Liver (tissue), 9 donors: ENCODE results near the gene SLC12A5. TPM values are rescaled to one million over a fixed set of nuclear protein-coding genes. Genes with fewer than 3 reads are reported as not detected.

Experiments used
- DNase-seq: peaks from one replicate; pipeline ENCODE4 v3.0.0-alpha.2; 2017; ENCODE audit warnings: low spot score
- H3K27ac ChIP-seq, 2 donors: one replicate each; pipeline ENCODE4 v1.7.0; 2013; ENCODE audit warnings: inconsistent platforms in 2 of 2, low read length in 2 of 2, control low read depth in 1 of 2, low read depth in 1 of 2, mild to moderate bottlenecking in 1 of 2
- H3K27me3 ChIP-seq, 4 donors: one replicate each; pipeline versions ENCODE4 v1.6.1 to v1.7.0; 2013; ENCODE audit warnings: low read length in 3 of 4, inconsistent platforms in 1 of 4, mild to moderate bottlenecking in 1 of 4, moderate library complexity in 1 of 4; ENCODE audit not compliant: control insufficient read depth in 4 of 4, insufficient read depth in 4 of 4
- H3K36me3 ChIP-seq, 4 donors: one replicate each; pipeline versions ENCODE4 v1.6.1 to v1.7.0; 2013; ENCODE audit warnings: low read length in 3 of 4, mild to moderate bottlenecking in 3 of 4, low read depth in 1 of 4, moderate library complexity in 1 of 4; ENCODE audit not compliant: control insufficient read depth in 4 of 4, insufficient read depth in 3 of 4
- H3K4me1 ChIP-seq, 4 donors: one replicate each; pipeline versions ENCODE4 v1.6.1 to v1.7.0; 2013; ENCODE audit warnings: low read length in 3 of 4, mild to moderate bottlenecking in 3 of 4, moderate library complexity in 1 of 4; ENCODE audit not compliant: control insufficient read depth in 4 of 4, insufficient read depth in 4 of 4
- H3K4me3 ChIP-seq, 3 donors: one replicate each; pipeline versions ENCODE4 v1.6.1 to v1.7.0; 2013; ENCODE audit warnings: low read length in 3 of 3, control low read depth in 1 of 3, low read depth in 1 of 3, mild to moderate bottlenecking in 1 of 3
- H3K9ac ChIP-seq, 2 donors: one replicate each; pipeline ENCODE4 v1.7.0; 2013; ENCODE audit warnings: low read length in 2 of 2, mild to moderate bottlenecking in 2 of 2, moderate library complexity in 2 of 2, control low read depth in 1 of 2, low read depth in 1 of 2
- H3K9me3 ChIP-seq, 4 donors: one replicate each; pipeline versions ENCODE4 v1.6.1 to v1.7.0; 2013; ENCODE audit warnings: low read length in 3 of 4; ENCODE audit not compliant: control insufficient read depth in 4 of 4
- ATF3 ChIP-seq: IDR thresholded peaks from 2 replicates; pipeline ENCODE4 v1.6.1; 2016; ENCODE audit warnings: antibody characterized with exemption
- CTCF ChIP-seq: fragments of 150-350 bp; IDR thresholded peaks from 2 replicates; pipeline ENCODE4 v1.5.1; 2017; ENCODE audit warnings: improper control_type of control experiment, low read depth, low read length; ENCODE audit not compliant: missing input control
- EGR1 ChIP-seq, 2 donors: IDR thresholded peaks; 2 replicates each; pipeline ENCODE4 v1.6.1; 2016 to 2018; ENCODE audit warnings: antibody characterized with exemption in 2 of 2, low read depth in 2 of 2
- FOXA1 ChIP-seq: IDR thresholded peaks from 2 replicates; pipeline ENCODE4 v1.6.1; 2016; ENCODE audit warnings: antibody characterized with exemption
- FOXA2 ChIP-seq: IDR thresholded peaks from 2 replicates; pipeline ENCODE4 v1.6.1; 2016; ENCODE audit warnings: antibody characterized with exemption
- GABPA ChIP-seq, 2 donors: IDR thresholded peaks in 1 of 2; conservative IDR thresholded peaks in 1 of 2; 2 replicates each; pipeline ENCODE4 v1.6.1; 2016; ENCODE audit warnings: antibody characterized with exemption in 2 of 2, mild to moderate bottlenecking in 1 of 2, moderate library complexity in 1 of 2
- HNF4A ChIP-seq, 2 donors: conservative IDR thresholded peaks; 2 replicates each; pipeline ENCODE4 v1.6.1; 2016; ENCODE audit warnings: antibody characterized with exemption in 2 of 2, mild to moderate bottlenecking in 2 of 2
- HNF4G ChIP-seq: IDR thresholded peaks from 2 replicates; pipeline ENCODE4 v1.6.1; 2016; ENCODE audit warnings: antibody characterized with exemption
- JUND ChIP-seq, 2 donors: IDR thresholded peaks; 2 replicates each; pipeline ENCODE4 v1.6.1; 2016; ENCODE audit warnings: antibody characterized with exemption in 2 of 2
- MAX ChIP-seq: IDR thresholded peaks from 2 replicates; pipeline ENCODE4 v1.6.1; 2016; ENCODE audit warnings: antibody characterized with exemption
- NR2F2 ChIP-seq: IDR thresholded peaks from 2 replicates; pipeline ENCODE4 v1.6.1; 2016; ENCODE audit warnings: antibody characterized with exemption
- RAD21 ChIP-seq, 2 donors: IDR thresholded peaks; 2 replicates each; pipeline ENCODE4 v1.6.1; 2016; ENCODE audit warnings: antibody characterized with exemption in 2 of 2, mild to moderate bottlenecking in 2 of 2
- REST ChIP-seq: IDR thresholded peaks from 2 replicates; pipeline ENCODE4 v1.6.1; 2016; ENCODE audit warnings: antibody characterized with exemption, mild to moderate bottlenecking
- RXRA ChIP-seq, 2 donors: IDR thresholded peaks; 2 replicates each; pipeline ENCODE4 v1.6.1; 2017 to 2018; ENCODE audit warnings: antibody characterized with exemption in 2 of 2, mild to moderate bottlenecking in 1 of 2
- SP1 ChIP-seq: IDR thresholded peaks from 2 replicates; pipeline ENCODE4 v1.6.1; 2018; ENCODE audit warnings: antibody characterized with exemption, mild to moderate bottlenecking
- TAF1 ChIP-seq: conservative IDR thresholded peaks from 2 replicates; pipeline ENCODE4 v1.6.1; 2016; ENCODE audit warnings: antibody characterized with exemption, mild to moderate bottlenecking
- YY1 ChIP-seq: IDR thresholded peaks from 2 replicates; pipeline ENCODE4 v1.6.1; 2016; ENCODE audit warnings: antibody characterized with exemption, mild to moderate bottlenecking
- ZBTB33 ChIP-seq: IDR thresholded peaks from 2 replicates; pipeline ENCODE4 v1.6.1; 2016; ENCODE audit warnings: antibody characterized with exemption
- WGBS: extraction: QIAGEN DNeasy Blood & Tissue Kit; methylation state at CpG from one replicate; pipeline ENCODE4 v1.1.7; 2013; 5-methylcytosine and 5-hydroxymethylcytosine counted together
- polyA plus RNA-seq, 2 donors: library from polyadenylated mRNA; stranded (reverse) in 1 of 2; unstranded in 1 of 2; fragments of 200-250 nt in 1 of 2; fragments of >200 nt in 1 of 2; fragmentation: Nextera tagmentation in 1 of 2; extraction: Ambion mirVana in 1 of 2; gene quantifications; one replicate each; pipeline versions ENCODE4 v1.2.1 to v1.2.3, GENCODE V29; 2013 to 2015
- total RNA-seq, 2 donors: library from RNA; depleted of rRNA; stranded (reverse); fragments of >200 nt; gene quantifications; one replicate each; pipeline ENCODE4 v1.2.3, GENCODE V29; 2014
- donor health status: healthy.
- donor health status: healthy.
- donor health status: healthy.
- donor health status: healthy.
- donor health status: healthy.

The SLC12A5 gene
- total and polyA plus RNA-seq, 4 donors = 0.33 to 1.5 TPM; not detected in 2

GRCh38 chr20:46035713-46036112, 6.7 kb downstream of the SLC12A5 start (continued):
- TF ChIP-seq CTCF (no peak), NR2F2 (no peak), RXRA (IDR thresholded peaks at IDR 0.05) (no peak), ATF3 (no peak), YY1 (no peak), FOXA2 (no peak), MAX (no peak), EGR1 (IDR thresholded peaks at IDR 0.05; ENCODE audit: low read depth in 2 of 2) (no peak)

GRCh38 chr20:46036370-46036769, 7.4 kb downstream of the SLC12A5 start:
- H3K4me3 ChIP-seq = no peak overlapping the region
- peaks cover 0 to 7% (median 3%) of the 10 kb centered on the region in 4 donors for H3K4me1 ChIP-seq
- peaks cover 0 to 15% (median 6%) of the 10 kb centered on the region in 4 donors for H3K27me3 ChIP-seq
- DNase-seq = no peak
- TF ChIP-seq EGR1 (IDR thresholded peaks at IDR 0.05; ENCODE audit: low read depth in 2 of 2) (no peak), ATF3 (no peak), RXRA (IDR thresholded peaks at IDR 0.05) (no peak), FOXA1 (no peak), NR2F2 (no peak), CTCF (no peak), JUND (IDR thresholded peaks at IDR 0.05) (no peak), YY1 (no peak), MAX (no peak), GABPA (IDR thresholded peaks at IDR 0.05 in 1 of 2, conservative IDR thresholded peaks at IDR 0.05 in 1 of 2) (no peak), HNF4G (no peak), FOXA2 (no peak), TAF1 (no peak), SP1 (no peak), HNF4A (conservative IDR thresholded peaks at IDR 0.05) (no peak)
- H3K27ac ChIP-seq = no peak overlapping the region
- H3K9me3 ChIP-seq = no peaks in the 10 kb centered on the region
- no peaks in the 10 kb centered on the region for H3K36me3 ChIP-seq
- no peak overlapping the region for H3K9ac ChIP-seq
- WGBS = 91% methylated on average over 8 of the region's 8 CpGs

GRCh38 chr20:46037036-46037435, 8.0 kb downstream of the SLC12A5 start:
- H3K36me3 ChIP-seq = no peaks in the 10 kb centered on the region
- no peak overlapping the region for H3K4me3 ChIP-seq
- no peaks in the 10 kb centered on the region for H3K9me3 ChIP-seq
- DNase-seq = no peak
- no peak overlapping the region for H3K9ac ChIP-seq
- H3K27ac ChIP-seq = no peak overlapping the region
- peaks cover 0 to 2% (median under 1%) of the 10 kb centered on the region in 4 donors for H3K4me1 ChIP-seq
- H3K27me3 ChIP-seq = peaks cover 0 to 14% (median 8%) of the 10 kb centered on the region in 4 donors
- 72% methylated on average over 5 of the region's 5 CpGs for WGBS
- TF ChIP-seq RAD21 (IDR thresholded peaks at IDR 0.05) (no peak), FOXA2 (no peak), ZBTB33 (no peak), SP1 (no peak), ATF3 (no peak), FOXA1 (no peak), REST (no peak), RXRA (IDR thresholded peaks at IDR 0.05) (no peak), YY1 (no peak), EGR1 (IDR thresholded peaks at IDR 0.05; ENCODE audit: low read depth in 2 of 2) (no peak), MAX (no peak)
